Osteoblast (primary cell): ENCODE data around the gene CD300C. TPM values are rescaled to one million over a fixed set of nuclear protein-coding genes. Genes with fewer than 3 reads are reported as not detected.
A peak's percentile ranks its signal among the peaks of the same experiment; 100 is the strongest.

Source experiments
- DNase-seq: peaks from one replicate; pipeline ENCODE4 v3.0.0; 2011; ENCODE audit warnings: low spot score, mixed read lengths; ENCODE audit not compliant: insufficient read length; ENCODE audit errors: missing footprints
- H2AFZ ChIP-seq: 2 replicates; pipeline ENCODE4 v1.6.0; 2011; ENCODE audit warnings: mild to moderate bottlenecking, low read length
- H3K27ac ChIP-seq: 2 replicates; pipeline ENCODE4 v1.5.1; 2011; ENCODE audit warnings: mild to moderate bottlenecking, low read depth, low read length, moderate library complexity
- H3K27me3 ChIP-seq: 2 replicates; pipeline ENCODE4 v1.6.0; 2012; ENCODE audit warnings: mild to moderate bottlenecking, control low read depth, inconsistent platforms, low read length, moderate library complexity; ENCODE audit not compliant: insufficient read depth
- H3K36me3 ChIP-seq: 2 replicates; pipeline ENCODE4 v1.5.1; 2011; ENCODE audit warnings: mild to moderate bottlenecking, low read length, control low read depth, moderate library complexity; ENCODE audit not compliant: insufficient read depth
- H3K4me1 ChIP-seq: 2 replicates; pipeline ENCODE4 v1.5.1; 2011; ENCODE audit warnings: mild to moderate bottlenecking, low read length, control low read depth, moderate library complexity; ENCODE audit not compliant: insufficient read depth
- H3K4me2 ChIP-seq: 2 replicates; pipeline ENCODE4 v1.6.0; 2011; ENCODE audit warnings: mild to moderate bottlenecking, low read length; ENCODE audit not compliant: insufficient read depth
- H3K4me3 ChIP-seq: fragments of 200-600 bp; sonication (generic); 3 replicates; pipeline ENCODE4 v1.5.1; 2012; ENCODE audit warnings: mild to moderate bottlenecking, low read length, inconsistent platforms; ENCODE audit not compliant: insufficient read depth
- H3K79me2 ChIP-seq: 2 replicates; pipeline ENCODE4 v1.6.0; 2012; ENCODE audit warnings: mild to moderate bottlenecking, low read length, control low read depth, inconsistent platforms; ENCODE audit not compliant: insufficient read depth
- H3K9me3 ChIP-seq: 2 replicates; pipeline ENCODE4 v1.5.1; 2011; ENCODE audit warnings: low read depth, low read length, control low read depth
- H4K20me1 ChIP-seq: 2 replicates; pipeline ENCODE4 v1.6.0; 2012; ENCODE audit warnings: mild to moderate bottlenecking, low read length, control low read depth; ENCODE audit not compliant: insufficient read depth
- total RNA-seq: library from RNA; depleted of rRNA; stranded (reverse); fragments of >200 nt; gene quantifications from 2 replicates; pipeline ENCODE4 v1.2.3, GENCODE V29; 2012
- TF ChIP-seq, protein P1 (sequence below): IDR thresholded peaks from 2 replicates; pipeline ENCODE4 v1.5.1; 2011; ENCODE audit warnings: mild to moderate bottlenecking, low read depth, low read length, moderate library complexity; ENCODE audit errors: extremely low read depth

CD300C gene
- total RNA-seq, 1 donor, result not detected

DNA sequence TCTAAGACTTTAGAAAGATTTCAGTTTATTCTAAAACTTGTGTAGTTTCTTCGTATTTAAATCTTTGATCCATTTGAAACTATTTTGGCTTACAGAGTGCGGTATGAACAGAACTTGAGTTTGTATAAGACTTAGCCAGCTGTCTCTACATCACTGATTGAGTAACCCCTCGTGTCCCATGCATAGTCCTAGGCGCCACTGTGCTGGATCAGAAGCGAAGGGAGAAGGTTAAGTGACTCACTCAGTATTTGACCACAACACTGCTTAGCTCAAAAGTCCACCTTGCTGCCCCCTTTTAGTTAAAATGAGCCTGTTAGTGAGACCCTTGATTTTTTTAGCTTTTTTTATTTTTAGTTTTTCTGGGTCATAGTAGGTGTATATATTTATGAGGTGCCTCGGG lies 43.1 kb downstream of the CD300C start:
- no peaks in the 10 kb centered on the region for H3K36me3 ChIP-seq
- DNase-seq, result no peak
- TF ChIP-seq, protein P1, sequence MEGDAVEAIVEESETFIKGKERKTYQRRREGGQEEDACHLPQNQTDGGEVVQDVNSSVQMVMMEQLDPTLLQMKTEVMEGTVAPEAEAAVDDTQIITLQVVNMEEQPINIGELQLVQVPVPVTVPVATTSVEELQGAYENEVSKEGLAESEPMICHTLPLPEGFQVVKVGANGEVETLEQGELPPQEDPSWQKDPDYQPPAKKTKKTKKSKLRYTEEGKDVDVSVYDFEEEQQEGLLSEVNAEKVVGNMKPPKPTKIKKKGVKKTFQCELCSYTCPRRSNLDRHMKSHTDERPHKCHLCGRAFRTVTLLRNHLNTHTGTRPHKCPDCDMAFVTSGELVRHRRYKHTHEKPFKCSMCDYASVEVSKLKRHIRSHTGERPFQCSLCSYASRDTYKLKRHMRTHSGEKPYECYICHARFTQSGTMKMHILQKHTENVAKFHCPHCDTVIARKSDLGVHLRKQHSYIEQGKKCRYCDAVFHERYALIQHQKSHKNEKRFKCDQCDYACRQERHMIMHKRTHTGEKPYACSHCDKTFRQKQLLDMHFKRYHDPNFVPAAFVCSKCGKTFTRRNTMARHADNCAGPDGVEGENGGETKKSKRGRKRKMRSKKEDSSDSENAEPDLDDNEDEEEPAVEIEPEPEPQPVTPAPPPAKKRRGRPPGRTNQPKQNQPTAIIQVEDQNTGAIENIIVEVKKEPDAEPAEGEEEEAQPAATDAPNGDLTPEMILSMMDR, result no peak

DNA sequence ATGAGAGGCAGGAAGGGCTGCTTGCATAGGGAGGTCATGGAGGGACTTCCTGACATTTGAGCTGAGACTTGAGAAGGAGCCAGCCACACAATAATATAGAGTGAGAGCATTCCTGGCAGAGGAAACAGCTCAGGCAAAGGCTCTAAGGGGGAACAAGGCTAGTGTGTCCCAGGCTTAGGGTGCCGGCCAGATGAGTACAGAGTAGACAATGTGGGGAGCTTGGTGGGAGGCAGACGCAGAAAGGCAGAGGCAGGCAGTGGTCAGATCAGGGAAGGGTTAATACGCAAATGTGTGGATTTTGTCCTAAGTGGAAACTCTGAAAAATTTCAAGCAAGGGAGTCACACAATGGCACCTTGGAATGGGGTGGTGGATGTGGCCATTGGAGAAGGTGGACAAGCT lies 45.9 kb downstream of the CD300C start:
- no peak for DNase-seq
- no peaks in the 10 kb centered on the region for H3K4me1 ChIP-seq
- H3K79me2 ChIP-seq, result no peaks in the 10 kb centered on the region
- no peaks in the 10 kb centered on the region for H4K20me1 ChIP-seq
- no peaks in the 10 kb centered on the region for H3K9me3 ChIP-seq
- no peak overlapping the region for H3K27ac ChIP-seq
- H3K4me3 ChIP-seq, result no peak overlapping the region
- H3K4me2 ChIP-seq, result no peak overlapping the region
- H3K27me3 ChIP-seq, result peaks cover 3% of the 10 kb centered on the region
- TF ChIP-seq, protein P1, result no peak
- no peak overlapping the region for H2AFZ ChIP-seq
- H3K36me3 ChIP-seq, result no peaks in the 10 kb centered on the region

More for the DNA sequence above, 43.1 kb downstream of the CD300C start:
- Histone ChIP-seq H2AFZ (no peak overlapping the region), H3K4me1 (no peaks in the 10 kb centered on the region), H3K27me3 (peaks cover 3% of the 10 kb centered on the region), H3K27ac (no peak overlapping the region), H4K20me1 (no peaks in the 10 kb centered on the region), H3K4me3 (no peak overlapping the region), H3K9me3 (no peaks in the 10 kb centered on the region), H3K4me2 (no peak overlapping the region), H3K79me2 (no peaks in the 10 kb centered on the region)

DNA sequence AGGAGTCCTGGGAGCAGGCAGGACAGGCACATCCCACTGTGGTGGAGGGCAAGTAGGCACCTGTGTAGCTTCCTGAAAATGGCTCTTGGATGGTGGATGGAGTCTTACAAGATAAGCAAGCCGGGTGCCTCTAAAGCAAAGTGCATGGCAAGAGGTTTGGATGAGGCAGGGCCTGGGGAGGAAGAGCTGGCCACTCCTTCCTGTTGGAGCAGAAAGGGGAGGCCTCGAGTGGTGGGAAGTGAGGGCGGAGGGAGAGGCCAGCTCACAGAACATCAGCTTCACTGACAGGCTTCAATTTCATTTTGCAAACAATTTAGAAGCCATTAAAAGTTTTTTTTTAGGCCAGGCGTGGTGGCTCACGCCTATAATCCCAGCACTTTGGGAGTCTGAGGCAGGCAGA lies 48.4 kb downstream of the CD300C start:
- no peaks in the 10 kb centered on the region for H3K36me3 ChIP-seq
- H3K4me2 ChIP-seq, result no peak overlapping the region
- H3K79me2 ChIP-seq, result no peaks in the 10 kb centered on the region
- H3K4me1 ChIP-seq, result no peaks in the 10 kb centered on the region
- H3K9me3 ChIP-seq, result no peaks in the 10 kb centered on the region
- no peak overlapping the region for H2AFZ ChIP-seq
- H3K4me3 ChIP-seq, result no peak overlapping the region
- TF ChIP-seq, protein P1, result no peak
- no peak overlapping the region for H3K27ac ChIP-seq
- no peaks in the 10 kb centered on the region for H4K20me1 ChIP-seq
- DNase-seq, result no peak
- H3K27me3 ChIP-seq, result no peaks in the 10 kb centered on the region

DNA sequence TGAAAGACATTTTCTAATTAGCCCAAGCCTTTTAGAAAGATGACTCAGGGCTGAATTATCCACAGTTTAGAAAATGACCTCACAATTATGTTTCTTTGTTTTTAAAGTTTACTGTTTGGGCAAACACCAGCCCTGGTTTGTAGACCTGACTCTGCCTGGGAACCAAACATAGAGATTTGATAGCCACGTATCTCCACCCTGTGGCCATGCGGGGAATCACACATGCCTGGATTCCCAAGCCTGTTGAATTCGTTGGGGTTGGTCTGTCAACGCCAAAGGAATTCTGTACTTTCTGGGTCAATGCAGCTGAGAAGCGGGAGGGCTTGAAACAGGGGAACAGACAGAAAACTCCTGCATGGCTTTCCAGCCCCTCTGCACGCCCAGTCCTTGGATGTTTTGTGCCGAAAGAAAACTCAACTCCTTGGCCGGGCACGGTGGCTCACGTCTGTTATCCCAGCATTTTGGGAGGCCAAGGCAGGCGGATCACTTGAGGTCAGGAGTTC lies 52.5 kb downstream of the CD300C start:
- Histone ChIP-seq H3K4me1 (no peaks in the 10 kb centered on the region), H3K4me2 (no peak overlapping the region), H3K79me2 (no peaks in the 10 kb centered on the region), H2AFZ (no peak overlapping the region), H3K4me3 (no peak overlapping the region), H3K27ac (no peak overlapping the region), H3K27me3 (no peaks in the 10 kb centered on the region), H4K20me1 (no peaks in the 10 kb centered on the region), H3K9me3 (no peaks in the 10 kb centered on the region), H3K36me3 (no peaks in the 10 kb centered on the region)
- peak; percentile 89 for DNase-seq
- TF ChIP-seq, protein P1, result peak; percentile 84
